GM18526 (cell line): ENCODE data around the gene UPF2.

Experiments
- POLR2A ChIP-seq: IDR thresholded peaks from 3 replicates; pipeline ENCODE4 v1.6.1; 2011; ENCODE audit not compliant: insufficient read length; ENCODE audit errors: extremely low read depth

UPF2 gene

GRCh38 chr10:11874568-11875493, 167.8 kb downstream of the UPF2 start:
- TF ChIP-seq POLR2A: no peak

DNA sequence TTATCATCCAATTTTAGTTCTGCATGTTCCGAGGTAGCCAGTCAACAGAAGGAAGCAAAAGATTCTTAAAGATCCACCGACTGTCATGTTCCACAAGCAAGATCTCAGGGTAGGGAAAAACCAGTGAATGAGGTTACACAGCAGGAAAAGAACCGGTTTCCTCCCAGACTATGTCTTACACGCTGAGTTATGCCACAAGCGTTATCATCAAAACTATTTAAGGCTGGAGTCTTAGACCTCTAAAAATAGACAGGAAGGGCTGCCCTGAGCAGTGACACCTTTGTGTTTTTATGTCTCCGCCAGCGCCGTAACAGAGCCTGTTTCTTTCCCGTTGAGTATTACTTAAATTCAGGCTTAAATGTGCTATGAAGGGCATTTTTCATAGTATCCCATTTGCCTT, 171.1 kb downstream of the UPF2 start:
- no peak for TF ChIP-seq POLR2A

GRCh38 chr10:11870900-11871400, 171.7 kb downstream of the UPF2 start:
- TF ChIP-seq POLR2A: no peak

DNA sequence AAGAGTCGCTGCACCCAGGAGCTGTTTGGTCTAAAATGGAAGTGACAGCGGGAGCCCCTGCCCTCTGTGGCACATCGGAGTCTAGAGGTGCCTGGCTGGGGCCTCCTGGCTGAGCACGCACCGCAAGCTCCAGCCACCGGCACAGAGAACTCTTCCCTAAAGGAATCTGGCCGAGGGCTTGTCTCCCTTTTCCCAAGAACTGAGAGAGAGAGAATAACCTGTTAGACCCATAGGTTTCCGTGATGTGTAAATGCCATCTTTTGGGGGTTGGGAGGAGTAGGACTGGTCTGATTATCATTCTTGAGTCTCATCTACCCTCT, 172.2 kb downstream of the UPF2 start:
- no peak for TF ChIP-seq POLR2A
